ENCODE measurements around the gene FOXA3. TPM values are rescaled to one million over a fixed set of nuclear protein-coding genes. Genes with fewer than 3 reads are reported as not detected.

Gene FOXA3
- total and polyA plus RNA-seq, 10 of the 15 experiments (the other 5 are each of a cell fraction or from before 2014, with no cell fraction given): 0.04 to 0.83 (median 0.11) TPM; not detected in 5

- in situ Hi-C loops (cut with MboI): no loop called here
These were observed 16.5 kb upstream of the FOXA3 start for GRCh38 chr19:45847663-45848062.

More at GRCh38 chr19:45847663-45848062, 16.5 kb upstream of the FOXA3 start:
- WGBS (ENCODE audit: insufficient coverage, insufficient replicate concordance, low lambda C conversion rate, missing lambda C conversion rate): 99% methylated on average over 13 of the region's 13 CpGs
- ChIA-PET SMC1A (ENCODE audit: uncharacterized antibody, unreplicated experiment) (no interaction called here), CTCF (interaction anchor here (1.0 kb wide), 1 partner anchor 147 kb away, joined by 3 read pairs; the partner anchor contains the start of gene CCDC61), RAD21 (ENCODE audit: unreplicated experiment) (no interaction called here), POLR2A (interaction anchor here (0.6 kb wide), 1 partner anchor 30 kb away, joined by 3 read pairs; no protein-coding TSS in a partner anchor)
- no peak overlapping the region for H3K9ac ChIP-seq (ENCODE audit: control insufficient read depth, insufficient read depth, low read length)
- DNase-seq (ENCODE audit: low read depth, low spot score) (no peak), ATAC-seq (no peak), FAIRE-seq (no peak)
- H3K27me3 ChIP-seq (replicated peaks in 1 of 2; ENCODE audit: control insufficient read depth in 2 of 2, insufficient read depth in 2 of 2, low read length in 1 of 2): no peaks in the 10 kb centered on the region
- TF ChIP-seq FOXM1 (IDR thresholded peaks at IDR 0.05; ENCODE audit: low read depth, low read length) (no peak), MAX (IDR thresholded peaks at IDR 0.05; ENCODE audit: low read depth, low read length) (no peak), DPF2 (IDR thresholded peaks at IDR 0.05) (no peak), CREM (IDR thresholded peaks at IDR 0.05; ENCODE audit: low read depth) (no peak), E2F4 (IDR thresholded peaks at IDR 0.05; ENCODE audit: low read depth, low read length) (no peak), TCF7 (IDR thresholded peaks at IDR 0.05; ENCODE audit: borderline replicate concordance) (no peak), JUNB (IDR thresholded peaks at IDR 0.05) (no peak), BHLHE40 (IDR thresholded peaks at IDR 0.05; ENCODE audit: borderline replicate concordance in 1 of 2, low read depth in 2 of 2, low read length in 1 of 2) (no peak), SMC3 (IDR thresholded peaks at IDR 0.05; ENCODE audit: borderline replicate concordance, low read length) (no peak), ZNF24 (IDR thresholded peaks at IDR 0.05) (no peak)
- TF ChIP-seq, protein P1, sequence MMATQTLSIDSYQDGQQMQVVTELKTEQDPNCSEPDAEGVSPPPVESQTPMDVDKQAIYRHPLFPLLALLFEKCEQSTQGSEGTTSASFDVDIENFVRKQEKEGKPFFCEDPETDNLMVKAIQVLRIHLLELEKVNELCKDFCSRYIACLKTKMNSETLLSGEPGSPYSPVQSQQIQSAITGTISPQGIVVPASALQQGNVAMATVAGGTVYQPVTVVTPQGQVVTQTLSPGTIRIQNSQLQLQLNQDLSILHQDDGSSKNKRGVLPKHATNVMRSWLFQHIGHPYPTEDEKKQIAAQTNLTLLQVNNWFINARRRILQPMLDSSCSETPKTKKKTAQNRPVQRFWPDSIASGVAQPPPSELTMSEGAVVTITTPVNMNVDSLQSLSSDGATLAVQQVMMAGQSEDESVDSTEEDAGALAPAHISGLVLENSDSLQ (IDR thresholded peaks at IDR 0.05): no peak
- H3K79me2 ChIP-seq (ENCODE audit: control insufficient read depth, insufficient read depth, low read length): no peaks in the 10 kb centered on the region
- no peak overlapping the region for H3K4me3 ChIP-seq
- intact Hi-C loops (cut with micrococcal nuclease; ENCODE audit: unreplicated experiment): no loop called here
- no peaks in the 10 kb centered on the region for H3K9me3 ChIP-seq (replicated peaks; ENCODE audit: control insufficient read depth, insufficient read depth, low read length)
- no TSS peak for BruUV-seq (replicated peaks)
- H2AFZ ChIP-seq (ENCODE audit: control insufficient read depth, low read depth, low read length): no peak overlapping the region
- no peaks in the 10 kb centered on the region for H4K20me1 ChIP-seq (ENCODE audit: control insufficient read depth, insufficient read depth)
- peaks cover 30 to 34% of the 10 kb centered on the region in 2 experiments; a peak in 3 of 4 replicates for H3K36me3 ChIP-seq (ENCODE audit: control insufficient read depth in 2 of 2, insufficient read depth in 2 of 2, low read length in 1 of 2)
- H3K4me1 ChIP-seq (ENCODE audit: control insufficient read depth, insufficient read depth, low read length): no peaks in the 10 kb centered on the region
- no peak overlapping the region for H3K4me2 ChIP-seq (ENCODE audit: control insufficient read depth, insufficient read depth)
- no peak overlapping the region for H3K27ac ChIP-seq (ENCODE audit: control insufficient read depth, insufficient read depth)

Measured in GM12878 (cell line).